H1 (cell line): ENCODE results near the gene PSMC5. TPM values are rescaled to one million over a fixed set of nuclear protein-coding genes. Genes with fewer than 3 reads are reported as not detected.

Source experiments
- CREB1 ChIP-seq: IDR thresholded peaks from 2 replicates; pipeline ENCODE4 v1.6.1; 2012; ENCODE audit warnings: inconsistent platforms
- EZH2 ChIP-seq: fragments of 200-600 bp; sonication (generic); IDR thresholded peaks from 2 replicates; pipeline ENCODE4 v1.7.1; 2012; ENCODE audit warnings: low read depth, mild to moderate bottlenecking, moderate library complexity, low read length, inconsistent platforms; ENCODE audit not compliant: severe bottlenecking
- KDM4A ChIP-seq: IDR thresholded peaks from one replicate; pipeline ENCODE4 v1.7.1; 2012; ENCODE audit warnings: low read depth, mild to moderate bottlenecking, moderate library complexity, low read length, inconsistent platforms; ENCODE audit not compliant: severe bottlenecking
- POLR2A ChIP-seq, 2 experiments: IDR thresholded peaks; 1 replicate in 1 of 2; 2 replicates in 1 of 2; pipeline ENCODE4 v1.6.1; 2011; ENCODE audit warnings: low read depth in 2 of 2, low read length in 2 of 2, mild to moderate bottlenecking in 2 of 2; ENCODE audit errors: control extremely low read depth in 1 of 2
- RXRA ChIP-seq: IDR thresholded peaks from 2 replicates; pipeline ENCODE4 v1.6.1; 2011; ENCODE audit warnings: low read depth, mild to moderate bottlenecking, low read length, moderate library complexity; ENCODE audit not compliant: insufficient read depth
- SIN3A ChIP-seq, 2 experiments: IDR thresholded peaks in 1 of 2; conservative IDR thresholded peaks in 1 of 2; 2 replicates each; pipeline ENCODE4 v1.6.1; 2011 to 2012; ENCODE audit warnings: low read length in 2 of 2, improper control_type of control experiment in 1 of 2, low read depth in 1 of 2, mild to moderate bottlenecking in 1 of 2
- SRF ChIP-seq: IDR thresholded peaks from 2 replicates; pipeline ENCODE4 v1.6.1; 2011; ENCODE audit warnings: mild to moderate bottlenecking, low read depth, low read length, moderate library complexity
- TBP ChIP-seq: IDR thresholded peaks from 2 replicates; pipeline ENCODE4 v1.6.1; 2011; ENCODE audit warnings: low read depth, low read length, improper control_type of control experiment
- ZNF274 ChIP-seq: IDR thresholded peaks from 2 replicates; pipeline ENCODE4 v1.7.0; 2012; ENCODE audit warnings: low read length, borderline replicate concordance; ENCODE audit errors: extremely low read depth
- polyA plus RNA-seq, 7 experiments: library from polyadenylated mRNA; depleted of rRNA in 3 of 7; stranded (reverse) in 5 of 7; unstranded in 2 of 7; fragments of >200 nt in 5 of 7; fragments of 200-250 nt in 2 of 7; gene quantifications; 1 replicate in 5 of 7; 2 replicates in 1 of 7; 4 replicates in 1 of 7; pipeline versions ENCODE4 v1.2.1 to v1.2.3, GENCODE V29; 2011 to 2013; ENCODE audit warnings: missing spikeins in 2 of 7, mixed read lengths in 2 of 7
- total RNA-seq: library from RNA; stranded (reverse); fragmentation: NEBNext Ultra II Directional; extraction: Animal tissue kit (Norgen Biotek cat#: 25700); gene quantifications from 2 replicates; pipeline ENCODE4 v1.2.1, GENCODE V29; 2021
- TF ChIP-seq, protein P1 (sequence below): fragments of 300-600 bp; sonication (generic); IDR thresholded peaks from 2 replicates; pipeline ENCODE4 v1.7.1; 2012; ENCODE audit warnings: low read length, moderate library complexity, mild to moderate bottlenecking, inconsistent platforms; ENCODE audit not compliant: insufficient replicate concordance

PSMC5 gene
- total and polyA plus RNA-seq, 2 of the 8 experiments (the other 6 are each of a cell fraction or from before 2014, with no cell fraction given) = 172 to 180 TPM

GRCh38 chr17:63842540-63843386 is 15.5 kb downstream of the PSMC5 start, which contains the start of gene SMARCD2 (continued):
- no peak for TF ChIP-seq EZH2
- peak; percentile 93 for TF ChIP-seq RXRA
- TF ChIP-seq SIN3A (conservative IDR thresholded peaks at IDR 0.05 in 1 of 2, IDR thresholded peaks at IDR 0.05 in 1 of 2; ENCODE audit: low read depth in 1 of 2, low read length in 2 of 2) = peak in 1 of 2 experiments; percentile 95; a peak in 3 of 4 replicates
- TF ChIP-seq SRF = peak; percentile 51
- no peak for TF ChIP-seq ZNF274
- TF ChIP-seq POLR2A (IDR thresholded peaks at IDR 0.05; ENCODE audit: control extremely low read depth in 1 of 2, low read depth in 2 of 2, low read length in 2 of 2) = peak in 1 of 2 experiments; percentile 43; a peak in 1 of 3 replicates
- TF ChIP-seq, protein P1, sequence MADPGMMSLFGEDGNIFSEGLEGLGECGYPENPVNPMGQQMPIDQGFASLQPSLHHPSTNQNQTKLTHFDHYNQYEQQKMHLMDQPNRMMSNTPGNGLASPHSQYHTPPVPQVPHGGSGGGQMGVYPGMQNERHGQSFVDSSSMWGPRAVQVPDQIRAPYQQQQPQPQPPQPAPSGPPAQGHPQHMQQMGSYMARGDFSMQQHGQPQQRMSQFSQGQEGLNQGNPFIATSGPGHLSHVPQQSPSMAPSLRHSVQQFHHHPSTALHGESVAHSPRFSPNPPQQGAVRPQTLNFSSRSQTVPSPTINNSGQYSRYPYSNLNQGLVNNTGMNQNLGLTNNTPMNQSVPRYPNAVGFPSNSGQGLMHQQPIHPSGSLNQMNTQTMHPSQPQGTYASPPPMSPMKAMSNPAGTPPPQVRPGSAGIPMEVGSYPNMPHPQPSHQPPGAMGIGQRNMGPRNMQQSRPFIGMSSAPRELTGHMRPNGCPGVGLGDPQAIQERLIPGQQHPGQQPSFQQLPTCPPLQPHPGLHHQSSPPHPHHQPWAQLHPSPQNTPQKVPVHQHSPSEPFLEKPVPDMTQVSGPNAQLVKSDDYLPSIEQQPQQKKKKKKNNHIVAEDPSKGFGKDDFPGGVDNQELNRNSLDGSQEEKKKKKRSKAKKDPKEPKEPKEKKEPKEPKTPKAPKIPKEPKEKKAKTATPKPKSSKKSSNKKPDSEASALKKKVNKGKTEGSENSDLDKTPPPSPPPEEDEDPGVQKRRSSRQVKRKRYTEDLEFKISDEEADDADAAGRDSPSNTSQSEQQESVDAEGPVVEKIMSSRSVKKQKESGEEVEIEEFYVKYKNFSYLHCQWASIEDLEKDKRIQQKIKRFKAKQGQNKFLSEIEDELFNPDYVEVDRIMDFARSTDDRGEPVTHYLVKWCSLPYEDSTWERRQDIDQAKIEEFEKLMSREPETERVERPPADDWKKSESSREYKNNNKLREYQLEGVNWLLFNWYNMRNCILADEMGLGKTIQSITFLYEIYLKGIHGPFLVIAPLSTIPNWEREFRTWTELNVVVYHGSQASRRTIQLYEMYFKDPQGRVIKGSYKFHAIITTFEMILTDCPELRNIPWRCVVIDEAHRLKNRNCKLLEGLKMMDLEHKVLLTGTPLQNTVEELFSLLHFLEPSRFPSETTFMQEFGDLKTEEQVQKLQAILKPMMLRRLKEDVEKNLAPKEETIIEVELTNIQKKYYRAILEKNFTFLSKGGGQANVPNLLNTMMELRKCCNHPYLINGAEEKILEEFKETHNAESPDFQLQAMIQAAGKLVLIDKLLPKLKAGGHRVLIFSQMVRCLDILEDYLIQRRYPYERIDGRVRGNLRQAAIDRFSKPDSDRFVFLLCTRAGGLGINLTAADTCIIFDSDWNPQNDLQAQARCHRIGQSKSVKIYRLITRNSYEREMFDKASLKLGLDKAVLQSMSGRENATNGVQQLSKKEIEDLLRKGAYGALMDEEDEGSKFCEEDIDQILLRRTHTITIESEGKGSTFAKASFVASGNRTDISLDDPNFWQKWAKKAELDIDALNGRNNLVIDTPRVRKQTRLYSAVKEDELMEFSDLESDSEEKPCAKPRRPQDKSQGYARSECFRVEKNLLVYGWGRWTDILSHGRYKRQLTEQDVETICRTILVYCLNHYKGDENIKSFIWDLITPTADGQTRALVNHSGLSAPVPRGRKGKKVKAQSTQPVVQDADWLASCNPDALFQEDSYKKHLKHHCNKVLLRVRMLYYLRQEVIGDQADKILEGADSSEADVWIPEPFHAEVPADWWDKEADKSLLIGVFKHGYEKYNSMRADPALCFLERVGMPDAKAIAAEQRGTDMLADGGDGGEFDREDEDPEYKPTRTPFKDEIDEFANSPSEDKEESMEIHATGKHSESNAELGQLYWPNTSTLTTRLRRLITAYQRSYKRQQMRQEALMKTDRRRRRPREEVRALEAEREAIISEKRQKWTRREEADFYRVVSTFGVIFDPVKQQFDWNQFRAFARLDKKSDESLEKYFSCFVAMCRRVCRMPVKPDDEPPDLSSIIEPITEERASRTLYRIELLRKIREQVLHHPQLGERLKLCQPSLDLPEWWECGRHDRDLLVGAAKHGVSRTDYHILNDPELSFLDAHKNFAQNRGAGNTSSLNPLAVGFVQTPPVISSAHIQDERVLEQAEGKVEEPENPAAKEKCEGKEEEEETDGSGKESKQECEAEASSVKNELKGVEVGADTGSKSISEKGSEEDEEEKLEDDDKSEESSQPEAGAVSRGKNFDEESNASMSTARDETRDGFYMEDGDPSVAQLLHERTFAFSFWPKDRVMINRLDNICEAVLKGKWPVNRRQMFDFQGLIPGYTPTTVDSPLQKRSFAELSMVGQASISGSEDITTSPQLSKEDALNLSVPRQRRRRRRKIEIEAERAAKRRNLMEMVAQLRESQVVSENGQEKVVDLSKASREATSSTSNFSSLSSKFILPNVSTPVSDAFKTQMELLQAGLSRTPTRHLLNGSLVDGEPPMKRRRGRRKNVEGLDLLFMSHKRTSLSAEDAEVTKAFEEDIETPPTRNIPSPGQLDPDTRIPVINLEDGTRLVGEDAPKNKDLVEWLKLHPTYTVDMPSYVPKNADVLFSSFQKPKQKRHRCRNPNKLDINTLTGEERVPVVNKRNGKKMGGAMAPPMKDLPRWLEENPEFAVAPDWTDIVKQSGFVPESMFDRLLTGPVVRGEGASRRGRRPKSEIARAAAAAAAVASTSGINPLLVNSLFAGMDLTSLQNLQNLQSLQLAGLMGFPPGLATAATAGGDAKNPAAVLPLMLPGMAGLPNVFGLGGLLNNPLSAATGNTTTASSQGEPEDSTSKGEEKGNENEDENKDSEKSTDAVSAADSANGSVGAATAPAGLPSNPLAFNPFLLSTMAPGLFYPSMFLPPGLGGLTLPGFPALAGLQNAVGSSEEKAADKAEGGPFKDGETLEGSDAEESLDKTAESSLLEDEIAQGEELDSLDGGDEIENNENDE = no peak
- TF ChIP-seq KDM4A = peak; percentile 84
- TF ChIP-seq CREB1 = peak; percentile 74
- peak; percentile 76 for TF ChIP-seq TBP
